TTC549 (cell line): ENCODE measurements around the gene PSMD4.
A peak's percentile ranks its signal among the peaks of the same experiment; 100 is the strongest.
"Not testable (repeated sequence)": the region's sequence is repeated elsewhere in the genome, so short reads cannot be mapped to it uniquely, and the experiment has no call there.

ENCODE experiments used
- FAIRE-seq: peaks from 2 replicates; lab custom pipeline; 2012; peaks lifted over from hg19 to GRCh38; lab: Jason Lieb, UNC

PSMD4 gene

DNA sequence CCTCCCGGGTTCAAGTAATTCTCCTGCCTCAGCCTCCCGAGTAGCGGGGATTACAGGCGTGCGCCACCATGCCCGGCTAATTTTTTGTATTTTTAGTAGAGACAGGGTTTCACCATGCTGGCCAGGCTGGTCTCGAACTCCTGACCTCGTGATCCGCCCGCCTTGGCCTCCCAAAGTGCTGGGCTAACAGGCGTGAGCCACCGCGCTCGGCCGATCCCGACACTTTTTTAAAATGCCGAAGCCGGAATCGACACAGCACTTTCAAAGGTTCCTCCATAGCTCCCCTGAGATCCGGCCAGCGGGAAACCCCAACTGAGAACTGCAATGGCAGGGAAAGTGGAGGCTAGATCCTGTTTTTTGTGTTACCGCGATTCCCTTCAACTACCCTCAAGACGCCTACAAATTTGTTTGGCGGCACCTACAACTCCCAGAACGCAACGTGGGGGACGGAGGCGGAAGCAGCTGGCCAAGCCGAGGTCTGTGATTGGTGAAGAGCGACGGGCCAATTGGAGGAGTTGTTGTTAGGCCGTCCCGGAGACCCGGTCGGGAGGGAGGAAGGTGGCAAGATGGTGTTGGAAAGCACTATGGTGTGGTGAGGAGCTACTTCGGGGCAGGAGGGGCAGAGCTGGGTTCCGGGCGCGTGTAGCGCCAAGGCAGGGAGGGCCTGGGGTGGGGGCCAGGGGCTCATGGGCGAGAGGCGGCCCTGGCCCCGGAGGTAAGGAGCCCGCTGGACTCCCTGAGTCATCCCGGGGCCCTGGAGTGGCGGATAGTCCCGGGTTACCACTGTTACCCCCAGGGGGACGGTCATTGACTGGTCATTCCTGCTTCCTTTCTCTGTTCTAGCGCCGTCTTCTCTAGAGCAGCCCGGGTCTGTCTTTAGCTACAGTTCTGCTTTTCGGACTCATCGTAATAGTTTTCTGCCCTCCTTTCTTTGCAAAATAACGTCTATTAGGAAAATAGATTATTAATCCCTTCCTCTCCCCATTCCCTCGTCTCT lies at the start of gene PSMD4:
TSS of gene PSMD4 (plus strand) at position 518 of the 997 bp plus-strand sequence. CDS start at position 567, 49 bp downstream.
- FAIRE-seq = peak; percentile 98

DNA sequence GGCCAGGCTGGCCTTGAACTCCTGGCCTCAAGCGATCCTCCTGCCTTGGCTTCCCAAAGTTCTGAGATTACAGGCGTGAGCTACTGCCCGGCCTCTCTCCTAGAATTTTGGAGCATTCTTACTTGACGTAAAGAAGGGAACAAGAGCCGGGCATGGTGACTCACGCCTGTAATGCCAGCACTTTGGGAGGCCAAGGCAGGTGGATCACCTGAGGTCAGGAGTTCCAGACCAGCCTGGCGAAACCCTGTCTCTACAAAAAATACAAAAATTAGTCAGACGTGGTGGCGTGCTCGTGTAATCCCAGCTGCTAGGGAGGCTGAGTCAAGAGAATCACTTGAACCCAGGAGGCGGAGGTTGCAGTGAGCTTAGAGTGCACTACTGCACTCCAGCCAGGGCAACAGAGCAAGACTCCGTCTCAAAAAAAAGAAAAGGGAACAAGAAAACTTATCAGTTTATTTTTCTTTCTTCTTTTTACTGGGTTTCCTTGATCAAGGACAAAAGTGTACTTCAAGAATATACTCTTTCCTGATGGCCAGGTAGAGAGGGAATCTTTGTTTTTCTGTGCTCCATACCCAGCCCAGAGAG lies 49.1 kb upstream of the PSMD4 start:
- not testable (repeated sequence) for FAIRE-seq

DNA sequence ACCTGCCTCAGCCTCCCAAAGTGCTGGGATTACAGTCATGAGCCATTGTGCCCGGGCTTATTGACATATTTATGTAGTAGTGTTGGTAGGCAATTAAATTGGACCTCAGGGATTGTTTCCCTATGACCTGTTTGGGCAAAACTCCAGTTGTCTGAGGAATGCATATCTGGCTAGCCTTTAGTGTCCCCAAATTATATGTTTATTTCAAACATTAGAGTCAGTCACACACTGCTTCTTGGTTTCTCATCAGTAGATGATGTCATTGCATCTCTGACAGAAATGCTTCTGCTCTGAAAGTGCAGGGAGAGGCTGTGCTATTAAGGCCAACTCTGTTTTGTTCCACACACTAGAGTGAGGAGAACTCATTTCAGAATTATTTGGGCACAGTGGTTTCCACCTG lies 43.7 kb upstream of the PSMD4 start:
- no peak for FAIRE-seq

DNA sequence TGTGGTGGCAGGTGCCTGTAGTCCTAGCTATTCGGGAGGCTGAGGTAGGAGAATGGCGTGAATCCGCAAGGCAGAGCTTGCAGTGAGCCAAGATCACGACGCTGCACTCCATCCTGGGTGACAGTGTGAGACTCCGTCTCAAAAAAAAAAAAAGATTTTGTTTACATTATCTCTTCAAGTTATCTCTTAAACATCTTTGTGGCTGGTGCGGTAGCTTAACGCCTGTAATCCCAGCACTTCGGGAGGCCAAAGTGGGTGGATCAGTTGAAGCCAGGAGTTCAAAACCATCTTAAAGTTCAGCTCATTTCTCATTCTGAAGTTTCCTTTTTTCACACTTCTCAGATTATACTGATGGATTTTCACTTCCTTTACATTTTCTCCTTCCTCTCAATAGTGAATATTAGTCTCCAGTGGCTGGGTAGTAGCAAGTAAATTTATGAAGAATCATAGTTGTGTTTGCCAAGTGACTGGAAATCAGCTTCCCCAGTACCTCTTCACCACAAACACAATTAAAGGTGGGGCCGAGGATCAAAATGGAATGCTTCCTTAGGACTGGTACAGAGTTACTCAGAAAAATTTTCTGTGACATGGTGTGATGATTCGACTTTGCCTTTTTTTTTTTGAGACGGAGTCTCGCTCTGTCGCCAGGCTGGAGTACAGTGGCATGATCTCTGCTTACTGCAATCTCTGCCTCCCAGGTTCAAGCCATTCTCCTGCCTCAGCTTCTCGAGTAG lies 42.4 kb upstream of the PSMD4 start:
- FAIRE-seq = no peak

- no peak for FAIRE-seq
These were observed 41.0 kb upstream of the PSMD4 start for GRCh38 chr1:151213560-151213959.

DNA sequence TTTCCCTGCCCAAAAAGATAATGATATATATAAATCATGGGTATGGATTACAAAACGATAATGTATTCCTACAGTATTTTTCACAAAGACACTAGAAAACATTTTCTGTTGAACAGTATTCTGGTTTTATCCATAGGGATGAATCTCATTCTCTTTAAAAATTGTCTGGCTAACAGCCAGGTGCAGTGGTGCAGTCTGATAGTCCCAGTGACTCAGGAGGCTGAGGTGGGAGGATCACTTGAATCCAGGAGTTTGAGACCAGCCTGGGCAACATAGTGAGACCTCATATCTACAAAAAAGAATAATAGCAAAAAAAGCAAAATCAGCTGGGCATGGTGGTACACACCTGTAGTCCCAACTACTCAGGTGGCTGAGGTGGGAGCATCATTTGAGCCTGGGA lies 32.9 kb upstream of the PSMD4 start:
- no peak for FAIRE-seq

DNA sequence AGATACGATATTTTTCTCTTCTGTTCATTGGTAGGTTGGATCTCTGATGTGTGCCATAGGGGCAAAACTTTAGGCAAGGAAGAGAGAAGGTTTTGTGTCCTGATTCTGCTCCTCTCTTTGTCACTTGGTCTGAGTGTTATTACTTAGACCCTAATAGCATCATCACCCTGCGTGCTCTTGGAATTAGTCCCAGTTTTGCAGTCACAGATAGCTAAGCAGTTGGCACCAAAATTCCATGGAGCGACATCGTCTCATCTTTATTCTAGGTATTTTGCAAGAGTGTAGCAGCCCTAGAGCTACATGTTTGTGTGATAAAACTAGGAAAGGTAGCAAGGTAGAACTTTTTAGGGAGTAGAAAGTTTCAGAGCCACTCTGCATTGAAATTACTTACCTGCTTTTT lies 32.4 kb upstream of the PSMD4 start:
- FAIRE-seq = no peak

- FAIRE-seq = no peak
These were observed 19.3 kb upstream of the PSMD4 start for GRCh38 chr1:151235235-151235634.

- no peak for FAIRE-seq
These were observed 16.7 kb upstream of the PSMD4 start for GRCh38 chr1:151237678-151238466.

- FAIRE-seq = no peak
These were observed 16.1 kb upstream of the PSMD4 start for GRCh38 chr1:151238467-151238739.

GRCh38 chr1:151242442-151242841 lies 12.1 kb upstream of the PSMD4 start:
- FAIRE-seq = no peak

DNA sequence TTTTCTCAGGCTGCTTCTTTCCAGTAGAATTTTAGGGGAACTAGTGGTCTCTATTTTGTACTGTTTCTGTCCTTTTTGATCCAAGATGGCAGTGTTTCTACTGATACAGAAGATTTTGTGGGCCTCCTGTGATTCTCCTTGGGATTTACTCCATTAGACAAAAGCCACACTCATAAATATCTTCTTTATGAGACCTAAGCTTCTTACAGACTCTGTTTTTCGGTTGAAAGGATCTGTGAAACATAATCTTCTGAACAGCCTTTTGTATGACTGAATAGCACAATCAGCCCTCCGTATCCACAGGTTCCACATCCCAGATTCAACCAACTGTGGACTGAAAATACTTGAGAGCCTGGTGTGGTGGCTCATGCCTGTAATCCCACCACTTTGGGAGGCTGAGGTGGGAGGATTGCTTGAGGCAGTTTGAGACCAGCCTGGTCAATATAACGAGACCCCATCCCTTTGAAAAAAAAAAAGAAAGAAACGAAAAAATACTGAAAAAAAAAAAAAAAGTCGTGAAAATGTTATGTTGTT lies 10.8 kb upstream of the PSMD4 start:
- no peak for FAIRE-seq

DNA sequence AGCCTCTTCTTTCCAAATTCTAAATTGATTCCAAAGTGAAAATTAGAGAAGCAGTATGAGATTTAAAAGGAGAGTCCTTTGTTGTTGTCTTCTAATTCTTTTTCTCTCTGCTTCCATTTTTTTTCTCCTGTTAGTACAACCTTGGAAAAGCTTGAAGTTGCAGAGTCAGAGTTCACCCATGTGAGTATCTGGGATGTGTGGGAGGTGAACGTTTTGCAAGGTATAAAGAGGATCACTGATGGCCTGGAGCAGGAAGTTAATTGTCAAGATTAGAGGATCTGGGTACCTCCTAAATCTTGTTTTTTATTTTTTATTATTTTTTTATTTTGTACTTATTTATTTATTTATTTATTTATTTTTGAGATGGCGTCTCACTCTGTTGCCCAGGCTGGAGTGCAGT lies 7.7 kb upstream of the PSMD4 start:
- FAIRE-seq = no peak

DNA sequence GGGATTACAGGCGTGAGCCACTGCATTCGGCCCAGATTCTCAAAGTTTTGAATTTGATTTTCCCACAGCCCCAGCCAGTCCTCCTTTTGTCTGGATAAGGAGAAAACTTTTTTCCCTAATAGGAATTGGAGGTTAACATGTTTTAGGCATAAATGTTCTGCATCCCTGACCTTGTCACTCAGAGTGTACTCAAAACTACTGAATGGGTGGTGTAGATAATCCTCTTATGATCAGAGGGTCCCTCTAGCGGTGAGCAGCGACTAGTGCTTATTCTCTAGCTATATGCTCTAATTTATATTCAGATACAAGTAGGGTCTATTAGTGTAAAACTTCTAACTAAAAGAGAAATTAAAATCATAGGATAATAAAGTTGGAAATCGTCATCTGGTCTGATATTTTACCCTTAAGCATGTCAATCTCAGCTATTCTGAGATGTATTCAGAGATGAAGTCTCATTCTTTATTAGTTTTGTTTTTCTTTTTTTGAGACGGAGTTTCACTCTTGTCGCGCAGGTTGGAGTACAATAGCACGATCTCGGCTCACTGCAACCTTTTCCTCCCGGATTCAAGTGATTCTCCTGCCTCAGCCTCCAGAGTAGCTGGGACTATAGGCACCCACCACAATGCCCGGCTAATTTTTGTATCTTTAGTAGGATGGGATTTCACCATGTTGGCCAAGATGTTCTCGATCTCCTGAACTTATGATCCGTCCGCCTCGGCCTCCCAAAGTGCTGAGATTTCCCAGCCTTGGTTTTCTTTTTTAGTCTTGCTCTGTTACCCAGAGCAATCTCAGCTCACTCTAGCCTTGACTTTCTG lies 2.7 kb upstream of the PSMD4 start:
- FAIRE-seq = peak; percentile 97

DNA sequence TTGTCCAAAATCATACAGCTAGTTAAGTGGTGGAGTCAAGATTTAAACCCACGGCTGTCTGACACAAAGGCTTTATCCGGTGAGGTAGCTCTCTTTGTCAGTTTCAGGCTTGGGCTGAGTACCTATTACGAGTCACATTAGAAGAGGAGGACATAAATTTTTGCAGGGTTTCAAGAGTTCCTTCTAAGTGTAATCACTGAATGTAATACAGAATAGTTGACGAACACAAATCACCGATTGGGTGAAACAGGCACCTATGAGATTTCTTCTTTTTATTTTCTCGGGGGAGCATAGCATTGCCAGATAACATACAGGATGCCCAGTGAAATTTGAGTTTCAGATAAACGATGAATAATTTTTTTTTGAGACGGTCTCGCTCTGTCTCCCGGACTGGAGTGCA lies 847 bp downstream of the PSMD4 start:
- no peak for FAIRE-seq

GRCh38 chr1:151259351-151259750 lies 4.8 kb downstream of the PSMD4 start:
- no peak for FAIRE-seq

GRCh38 chr1:151265446-151266236 lies 11.1 kb downstream of the PSMD4 start:
- no peak for FAIRE-seq

DNA sequence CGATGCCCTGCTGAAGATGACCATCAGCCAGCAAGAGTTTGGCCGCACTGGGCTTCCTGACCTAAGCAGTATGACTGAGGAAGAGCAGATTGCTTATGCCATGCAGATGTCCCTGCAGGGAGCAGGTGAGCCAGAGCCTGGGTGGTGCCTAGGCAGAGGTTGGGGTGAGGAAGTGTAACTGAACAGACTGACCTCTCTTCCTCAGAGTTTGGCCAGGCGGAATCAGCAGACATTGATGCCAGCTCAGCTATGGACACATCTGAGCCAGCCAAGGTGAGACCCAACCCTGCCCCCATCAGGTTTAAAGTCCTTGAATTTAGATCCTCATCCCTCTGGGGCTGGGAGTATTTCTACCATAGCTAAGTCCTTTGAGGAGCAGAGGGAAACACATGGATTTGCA lies 11.8 kb downstream of the PSMD4 start:
- no peak for FAIRE-seq

DNA sequence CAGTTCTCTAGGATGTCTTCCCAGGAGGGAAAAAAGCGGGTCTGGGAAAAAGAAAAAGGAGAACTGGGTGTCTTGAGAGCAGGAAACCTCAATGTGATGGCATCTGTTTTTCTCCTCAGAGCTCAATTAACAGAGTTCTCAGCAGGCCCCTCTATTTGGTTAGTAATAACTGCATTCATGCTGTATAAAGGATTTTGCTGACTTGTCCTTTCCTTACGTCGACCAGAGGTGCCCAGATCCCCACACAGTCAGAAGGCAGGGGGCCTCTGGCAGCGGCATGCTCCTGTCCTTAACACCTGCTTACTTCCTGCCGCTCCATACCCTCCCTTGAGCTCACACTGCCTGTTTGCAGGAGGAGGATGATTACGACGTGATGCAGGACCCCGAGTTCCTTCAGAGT lies 12.3 kb downstream of the PSMD4 start:
- FAIRE-seq = no peak

DNA sequence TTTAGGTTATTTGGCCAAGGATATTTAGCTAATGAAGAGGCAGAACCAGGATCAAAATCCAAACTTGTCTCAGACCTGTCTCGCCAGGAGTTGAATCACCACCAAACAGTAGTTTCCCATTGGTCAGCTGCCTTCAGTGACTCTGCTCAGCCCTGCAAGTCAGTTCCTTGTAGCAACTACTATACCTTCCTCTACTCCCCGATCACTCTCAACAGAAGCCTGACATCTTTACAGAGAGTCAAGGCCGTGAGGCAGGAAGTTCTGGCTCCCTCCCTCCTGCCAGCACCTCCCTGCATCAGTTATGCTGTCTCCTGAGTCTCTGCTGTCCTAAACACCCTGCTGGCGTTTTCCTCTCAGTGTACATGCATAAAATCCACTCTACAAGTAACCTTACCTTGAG lies 13.2 kb downstream of the PSMD4 start:
- FAIRE-seq = no peak
